ENCODE data around the gene KCNC1.

DNA sequence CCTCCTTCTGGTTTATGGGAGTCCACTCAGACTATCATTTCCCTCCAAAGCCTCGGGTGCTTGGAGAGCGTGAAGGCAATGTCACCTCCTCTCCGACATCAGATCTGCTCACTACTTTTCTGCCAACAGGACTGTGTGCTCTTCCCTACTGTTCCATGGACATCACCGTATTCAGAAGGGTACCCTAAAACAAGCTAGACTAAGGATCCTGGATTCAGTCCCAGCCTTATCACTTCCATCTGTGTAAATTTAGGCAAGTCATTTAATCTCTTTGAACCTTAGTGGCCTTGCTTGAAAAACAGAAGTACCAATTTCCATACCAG is 78.2 kb downstream of the KCNC1 start:
- TF ChIP-seq, protein P1, sequence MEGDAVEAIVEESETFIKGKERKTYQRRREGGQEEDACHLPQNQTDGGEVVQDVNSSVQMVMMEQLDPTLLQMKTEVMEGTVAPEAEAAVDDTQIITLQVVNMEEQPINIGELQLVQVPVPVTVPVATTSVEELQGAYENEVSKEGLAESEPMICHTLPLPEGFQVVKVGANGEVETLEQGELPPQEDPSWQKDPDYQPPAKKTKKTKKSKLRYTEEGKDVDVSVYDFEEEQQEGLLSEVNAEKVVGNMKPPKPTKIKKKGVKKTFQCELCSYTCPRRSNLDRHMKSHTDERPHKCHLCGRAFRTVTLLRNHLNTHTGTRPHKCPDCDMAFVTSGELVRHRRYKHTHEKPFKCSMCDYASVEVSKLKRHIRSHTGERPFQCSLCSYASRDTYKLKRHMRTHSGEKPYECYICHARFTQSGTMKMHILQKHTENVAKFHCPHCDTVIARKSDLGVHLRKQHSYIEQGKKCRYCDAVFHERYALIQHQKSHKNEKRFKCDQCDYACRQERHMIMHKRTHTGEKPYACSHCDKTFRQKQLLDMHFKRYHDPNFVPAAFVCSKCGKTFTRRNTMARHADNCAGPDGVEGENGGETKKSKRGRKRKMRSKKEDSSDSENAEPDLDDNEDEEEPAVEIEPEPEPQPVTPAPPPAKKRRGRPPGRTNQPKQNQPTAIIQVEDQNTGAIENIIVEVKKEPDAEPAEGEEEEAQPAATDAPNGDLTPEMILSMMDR (IDR thresholded peaks at IDR 0.05; ENCODE audit: low read depth, low read length, missing input control): no peak
- no peak for TF ChIP-seq RXRA (IDR thresholded peaks at IDR 0.05)
- TF ChIP-seq, protein P2, sequence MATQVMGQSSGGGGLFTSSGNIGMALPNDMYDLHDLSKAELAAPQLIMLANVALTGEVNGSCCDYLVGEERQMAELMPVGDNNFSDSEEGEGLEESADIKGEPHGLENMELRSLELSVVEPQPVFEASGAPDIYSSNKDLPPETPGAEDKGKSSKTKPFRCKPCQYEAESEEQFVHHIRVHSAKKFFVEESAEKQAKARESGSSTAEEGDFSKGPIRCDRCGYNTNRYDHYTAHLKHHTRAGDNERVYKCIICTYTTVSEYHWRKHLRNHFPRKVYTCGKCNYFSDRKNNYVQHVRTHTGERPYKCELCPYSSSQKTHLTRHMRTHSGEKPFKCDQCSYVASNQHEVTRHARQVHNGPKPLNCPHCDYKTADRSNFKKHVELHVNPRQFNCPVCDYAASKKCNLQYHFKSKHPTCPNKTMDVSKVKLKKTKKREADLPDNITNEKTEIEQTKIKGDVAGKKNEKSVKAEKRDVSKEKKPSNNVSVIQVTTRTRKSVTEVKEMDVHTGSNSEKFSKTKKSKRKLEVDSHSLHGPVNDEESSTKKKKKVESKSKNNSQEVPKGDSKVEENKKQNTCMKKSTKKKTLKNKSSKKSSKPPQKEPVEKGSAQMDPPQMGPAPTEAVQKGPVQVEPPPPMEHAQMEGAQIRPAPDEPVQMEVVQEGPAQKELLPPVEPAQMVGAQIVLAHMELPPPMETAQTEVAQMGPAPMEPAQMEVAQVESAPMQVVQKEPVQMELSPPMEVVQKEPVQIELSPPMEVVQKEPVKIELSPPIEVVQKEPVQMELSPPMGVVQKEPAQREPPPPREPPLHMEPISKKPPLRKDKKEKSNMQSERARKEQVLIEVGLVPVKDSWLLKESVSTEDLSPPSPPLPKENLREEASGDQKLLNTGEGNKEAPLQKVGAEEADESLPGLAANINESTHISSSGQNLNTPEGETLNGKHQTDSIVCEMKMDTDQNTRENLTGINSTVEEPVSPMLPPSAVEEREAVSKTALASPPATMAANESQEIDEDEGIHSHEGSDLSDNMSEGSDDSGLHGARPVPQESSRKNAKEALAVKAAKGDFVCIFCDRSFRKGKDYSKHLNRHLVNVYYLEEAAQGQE (IDR thresholded peaks at IDR 0.05): no peak
- TF ChIP-seq GABPA (IDR thresholded peaks at IDR 0.05 in 1 of 2, conservative IDR thresholded peaks at IDR 0.05 in 1 of 2): no peak
- TF ChIP-seq, protein P3, sequence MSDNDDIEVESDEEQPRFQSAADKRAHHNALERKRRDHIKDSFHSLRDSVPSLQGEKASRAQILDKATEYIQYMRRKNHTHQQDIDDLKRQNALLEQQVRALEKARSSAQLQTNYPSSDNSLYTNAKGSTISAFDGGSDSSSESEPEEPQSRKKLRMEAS (IDR thresholded peaks at IDR 0.05): no peak
- no peak for TF ChIP-seq RAD21 (IDR thresholded peaks at IDR 0.05)
- no peak for TF ChIP-seq JUND (IDR thresholded peaks at IDR 0.05)
- TF ChIP-seq TAF1 (conservative IDR thresholded peaks at IDR 0.05): no peak
